Endothelial cell of hepatic sinusoid (primary cell): ENCODE results near the gene PCDH11Y.
"Not testable (repeated sequence)": the region's sequence is repeated elsewhere in the genome, so short reads cannot be mapped to it uniquely, and the experiment has no call there.

ENCODE experiments used
- in situ Hi-C: cut with HindIII; loops from 2 replicates; pipeline ENCODE4 v1.10.0; 2017; ENCODE audit warnings: low sequenced_read_pairs

The PCDH11Y gene, protein sequence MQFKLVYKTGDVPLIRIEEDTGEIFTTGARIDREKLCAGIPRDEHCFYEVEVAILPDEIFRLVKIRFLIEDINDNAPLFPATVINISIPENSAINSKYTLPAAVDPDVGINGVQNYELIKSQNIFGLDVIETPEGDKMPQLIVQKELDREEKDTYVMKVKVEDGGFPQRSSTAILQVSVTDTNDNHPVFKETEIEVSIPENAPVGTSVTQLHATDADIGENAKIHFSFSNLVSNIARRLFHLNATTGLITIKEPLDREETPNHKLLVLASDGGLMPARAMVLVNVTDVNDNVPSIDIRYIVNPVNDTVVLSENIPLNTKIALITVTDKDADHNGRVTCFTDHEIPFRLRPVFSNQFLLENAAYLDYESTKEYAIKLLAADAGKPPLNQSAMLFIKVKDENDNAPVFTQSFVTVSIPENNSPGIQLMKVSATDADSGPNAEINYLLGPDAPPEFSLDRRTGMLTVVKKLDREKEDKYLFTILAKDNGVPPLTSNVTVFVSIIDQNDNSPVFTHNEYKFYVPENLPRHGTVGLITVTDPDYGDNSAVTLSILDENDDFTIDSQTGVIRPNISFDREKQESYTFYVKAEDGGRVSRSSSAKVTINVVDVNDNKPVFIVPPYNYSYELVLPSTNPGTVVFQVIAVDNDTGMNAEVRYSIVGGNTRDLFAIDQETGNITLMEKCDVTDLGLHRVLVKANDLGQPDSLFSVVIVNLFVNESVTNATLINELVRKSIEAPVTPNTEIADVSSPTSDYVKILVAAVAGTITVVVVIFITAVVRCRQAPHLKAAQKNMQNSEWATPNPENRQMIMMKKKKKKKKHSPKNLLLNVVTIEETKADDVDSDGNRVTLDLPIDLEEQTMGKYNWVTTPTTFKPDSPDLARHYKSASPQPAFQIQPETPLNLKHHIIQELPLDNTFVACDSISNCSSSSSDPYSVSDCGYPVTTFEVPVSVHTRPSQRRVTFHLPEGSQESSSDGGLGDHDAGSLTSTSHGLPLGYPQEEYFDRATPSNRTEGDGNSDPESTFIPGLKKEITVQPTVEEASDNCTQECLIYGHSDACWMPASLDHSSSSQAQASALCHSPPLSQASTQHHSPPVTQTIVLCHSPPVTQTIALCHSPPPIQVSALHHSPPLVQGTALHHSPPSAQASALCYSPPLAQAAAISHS (N-terminal part only)

DNA sequence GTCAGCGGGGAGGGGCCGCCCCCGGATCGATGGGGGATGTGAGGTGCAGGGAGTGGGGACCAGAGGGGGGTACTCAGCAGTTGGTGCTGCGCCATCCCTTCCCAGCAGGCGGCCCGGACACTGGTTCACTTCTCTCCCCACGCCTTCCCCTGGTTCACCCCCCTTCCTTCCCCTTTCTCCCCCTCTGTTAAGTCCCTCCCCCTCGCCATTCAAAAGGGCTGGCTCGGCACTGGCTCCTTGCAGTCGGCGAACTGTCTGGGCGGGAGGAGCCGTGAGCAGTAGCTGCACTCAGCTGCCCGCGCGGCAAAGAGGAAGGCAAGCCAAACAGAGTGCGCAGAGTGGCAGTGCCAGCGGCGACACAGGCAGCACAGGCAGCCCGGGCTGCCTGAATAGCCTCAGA lies at the start of gene PCDH11Y:
PCDH11Y (plus strand) TSS at position 240 of the 400 bp plus-strand sequence. CDS start 56,804 bp downstream, outside the sequence.
- in situ Hi-C loops: not testable (repeated sequence)

DNA sequence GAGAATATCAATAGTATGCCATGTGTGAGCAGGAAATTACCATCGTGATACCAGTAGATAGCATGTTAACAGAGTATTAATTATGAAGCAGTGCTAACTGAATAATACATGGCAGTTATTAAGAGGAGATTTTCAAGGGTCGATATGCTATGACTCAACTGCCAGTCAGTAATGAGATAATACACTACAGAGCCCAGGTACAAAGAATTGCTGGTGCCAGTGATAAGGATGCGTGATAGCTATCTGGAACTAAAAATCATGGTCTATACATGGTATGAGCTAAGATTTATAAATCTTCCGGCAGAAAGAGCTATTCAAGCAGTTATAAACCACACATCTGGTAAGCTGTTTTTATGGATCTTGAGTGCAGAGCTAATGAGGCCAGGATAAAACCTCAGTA lies 32.2 kb upstream of the PCDH11Y start:
- in situ Hi-C loops: not testable (repeated sequence)

DNA sequence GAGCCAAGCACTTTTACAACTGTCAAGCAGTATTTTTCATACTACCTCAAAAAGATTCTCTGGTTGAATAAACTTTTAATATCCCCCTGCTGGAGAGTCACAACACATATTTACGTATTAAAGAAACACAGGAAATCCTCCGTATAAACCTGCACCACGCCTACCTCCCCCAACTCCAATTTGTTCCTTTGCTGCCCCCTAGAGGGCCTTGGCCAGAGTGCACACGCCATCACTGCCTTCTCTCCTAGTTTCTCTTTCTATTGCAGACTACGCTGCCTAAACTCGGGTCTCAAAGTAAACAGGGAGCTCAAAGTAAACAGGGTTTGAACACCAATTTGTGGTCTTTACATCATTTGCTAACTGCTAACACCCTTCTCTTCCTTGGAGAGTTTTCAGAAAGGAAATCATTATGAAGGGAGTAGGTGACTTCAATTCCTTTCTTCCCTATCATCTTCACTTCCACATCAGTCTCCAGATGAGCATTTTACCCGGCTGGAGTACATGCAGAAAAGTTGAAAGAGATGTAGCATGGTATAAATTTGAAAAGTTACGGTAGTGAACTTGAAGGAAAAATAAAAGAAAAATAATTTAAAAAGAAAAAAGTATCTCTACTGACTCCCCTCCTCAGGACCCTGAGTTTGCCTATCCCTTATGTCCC lies 8.2 kb upstream of the PCDH11Y start:
- in situ Hi-C loops: not testable (repeated sequence)

DNA sequence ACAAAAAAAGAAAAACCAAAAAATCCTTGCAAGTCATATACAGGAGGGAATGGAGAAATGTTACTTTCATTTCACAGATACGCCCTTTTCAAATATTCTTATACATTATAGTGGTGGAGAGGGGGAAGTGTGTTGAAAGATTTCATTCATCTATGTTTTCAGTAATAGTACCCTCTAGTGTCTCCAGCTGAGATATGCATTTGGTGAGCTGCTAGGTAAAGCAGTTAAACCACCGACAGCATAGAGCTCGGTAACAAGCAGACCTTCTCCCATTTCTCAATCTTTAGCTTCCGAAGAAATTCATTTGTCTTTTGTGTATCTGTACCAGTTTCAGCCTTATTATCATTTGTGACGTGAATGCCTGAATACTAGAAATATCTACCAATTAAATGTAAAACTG lies 5.2 kb upstream of the PCDH11Y start:
- in situ Hi-C loops: not testable (repeated sequence)

DNA sequence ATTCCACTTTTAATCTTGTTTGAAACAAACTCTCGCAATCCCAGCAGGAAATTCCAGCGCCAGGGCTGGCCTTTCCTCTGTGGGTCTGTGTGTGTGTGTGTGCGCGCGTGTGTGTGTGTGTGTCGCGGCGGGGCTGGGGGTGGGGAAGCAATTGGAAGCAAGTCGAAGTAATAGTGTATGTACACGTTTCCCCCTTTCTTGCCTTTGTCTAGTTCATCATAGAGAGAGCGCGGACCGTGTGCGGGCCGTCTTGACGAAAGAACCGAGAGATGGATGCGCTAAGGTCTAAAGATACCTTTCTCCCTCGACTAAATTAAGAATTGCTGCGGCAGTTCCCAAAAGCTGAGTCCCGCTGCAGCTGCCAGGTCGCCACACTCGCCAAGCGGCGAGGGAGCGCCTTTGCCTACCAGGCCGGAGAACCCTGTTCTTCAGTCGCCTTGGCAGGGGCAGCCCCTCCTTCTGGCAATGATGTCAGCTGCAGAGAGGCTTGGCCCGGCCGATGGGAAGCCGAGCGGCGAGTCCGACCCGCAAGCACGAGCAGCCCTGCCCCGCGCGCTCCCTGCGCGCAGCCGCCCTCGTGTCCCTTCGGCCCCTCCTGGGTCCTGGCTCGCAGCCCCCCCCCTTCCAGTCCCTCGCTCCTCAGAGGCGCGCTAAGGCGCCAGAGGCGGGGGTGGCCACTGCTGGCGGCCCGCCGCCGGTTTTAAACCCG lies 2.5 kb downstream of the PCDH11Y start:
- in situ Hi-C loops: not testable (repeated sequence)

DNA sequence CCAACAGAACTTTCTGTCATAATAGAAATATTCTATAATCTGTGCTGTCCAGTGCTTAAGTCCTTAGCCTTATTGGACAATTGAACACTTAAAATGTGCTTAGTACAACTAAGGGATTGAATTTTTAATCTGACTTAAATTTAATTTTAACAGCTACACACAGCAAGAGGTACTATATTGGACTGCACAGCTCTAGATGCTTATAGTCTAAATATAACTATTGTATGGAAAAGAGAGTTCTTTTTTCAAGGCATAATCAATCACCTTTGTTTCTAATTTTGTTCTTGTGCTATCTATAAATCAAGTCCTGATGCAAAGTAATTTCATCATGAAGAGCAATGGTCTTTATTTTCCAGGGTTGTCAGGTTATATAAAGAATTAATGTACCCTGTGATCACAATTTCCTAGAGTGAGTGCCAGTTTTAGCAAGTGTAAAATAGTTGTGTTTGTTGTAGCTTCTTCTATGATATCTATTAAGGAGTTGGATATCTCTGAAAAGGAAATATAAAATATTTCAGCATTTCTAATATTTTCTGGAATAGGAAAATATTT lies 39.0 kb downstream of the PCDH11Y start:
- in situ Hi-C loops: not testable (repeated sequence)

DNA sequence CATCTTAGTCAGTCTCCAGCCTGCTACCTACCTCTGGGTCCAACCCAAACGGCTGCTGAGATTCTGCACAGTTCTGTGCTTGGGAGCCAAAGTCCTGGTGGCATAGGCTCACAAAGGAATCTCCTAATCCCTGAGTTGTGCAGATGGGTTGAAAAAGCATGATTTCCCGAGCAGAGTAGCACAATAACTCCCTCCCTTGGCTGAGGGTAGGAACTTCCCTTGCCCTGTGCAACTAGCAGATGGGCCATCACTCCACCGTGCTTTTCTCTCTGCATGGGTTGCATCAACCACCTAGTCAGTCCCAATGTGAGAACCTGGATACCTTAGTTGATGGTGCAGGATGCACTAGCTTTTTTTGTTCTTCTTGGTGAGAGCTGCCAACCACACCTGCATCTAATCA lies 82.9 kb downstream of the PCDH11Y start:
- in situ Hi-C loops: not testable (repeated sequence)

DNA sequence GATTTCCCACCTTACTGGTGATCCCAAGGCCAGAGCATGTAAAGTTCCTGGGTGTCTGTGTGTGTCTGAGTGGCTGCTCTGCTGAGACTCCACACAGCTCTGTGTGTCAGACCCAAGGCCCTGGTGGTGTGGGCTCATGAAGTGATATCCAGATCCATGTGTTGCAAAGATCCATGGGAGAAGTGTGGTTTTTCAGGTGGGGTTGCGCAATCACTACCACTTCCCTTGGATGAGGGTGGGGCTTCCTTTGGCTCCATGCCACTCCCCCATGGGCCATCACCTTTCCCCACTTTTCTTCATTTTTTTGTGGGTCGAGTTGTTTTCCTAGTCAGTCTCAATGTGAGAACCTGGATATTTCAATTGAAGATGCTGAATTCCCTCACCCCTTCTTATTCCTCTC lies 182.9 kb downstream of the PCDH11Y start:
- in situ Hi-C loops: not testable (repeated sequence)

DNA sequence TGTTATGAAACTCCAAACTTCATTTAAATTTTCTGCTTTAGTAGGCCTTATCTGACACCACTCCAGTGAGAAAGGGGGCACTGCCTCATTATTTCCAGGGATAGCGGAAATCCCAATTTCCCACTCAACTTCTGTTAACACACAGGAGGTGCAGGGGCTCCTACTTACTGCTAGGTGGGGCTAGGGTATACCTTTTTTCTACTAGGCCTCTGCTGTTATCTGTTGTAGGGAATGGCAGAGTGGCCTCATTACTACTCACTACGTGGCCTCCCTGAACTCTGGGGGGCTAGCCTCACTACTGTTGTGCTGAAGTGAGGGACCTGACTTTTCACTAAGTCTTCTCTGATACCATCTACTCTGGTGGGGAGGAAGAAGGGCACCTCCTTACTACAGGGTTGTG lies 215.0 kb downstream of the PCDH11Y start:
- in situ Hi-C loops: not testable (repeated sequence)

DNA sequence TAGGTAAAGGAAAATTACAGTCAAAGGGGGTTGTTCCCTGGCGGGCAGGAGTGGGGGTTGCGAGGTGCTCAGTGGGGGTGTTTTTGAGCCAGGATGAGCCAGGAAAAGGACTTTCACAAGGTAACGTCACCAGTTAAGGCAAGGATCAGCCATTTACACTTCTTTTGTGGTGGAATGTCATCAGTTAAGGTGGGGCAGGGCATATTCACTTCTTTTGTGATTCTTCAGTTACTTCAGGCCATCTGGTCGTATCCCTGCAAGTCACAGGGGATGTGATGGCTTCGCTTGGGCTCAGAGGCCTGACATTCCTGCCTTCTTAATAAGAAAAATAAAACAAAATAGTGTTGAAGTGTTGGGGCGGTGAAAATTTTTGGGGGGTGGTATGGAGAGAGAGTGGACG lies 324.8 kb downstream of the PCDH11Y start:
- in situ Hi-C loops: not testable (repeated sequence)

DNA sequence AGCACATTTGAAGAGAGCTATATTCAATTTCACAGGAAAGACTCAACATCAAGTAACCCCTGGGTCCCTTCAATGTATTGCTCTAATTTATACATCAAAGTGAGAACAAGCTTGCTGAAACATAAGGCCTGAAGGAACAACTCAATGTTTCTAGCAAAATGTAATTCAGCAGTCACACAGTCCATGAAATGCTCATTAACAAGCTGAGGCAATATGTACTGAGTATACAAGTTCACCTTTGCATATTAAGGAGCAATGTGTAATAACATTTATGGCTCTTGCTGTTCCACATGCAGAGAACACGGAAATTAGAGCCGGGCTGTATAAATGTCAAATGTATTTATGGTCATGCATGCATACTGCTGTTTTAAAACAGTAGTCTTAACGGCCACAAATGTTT lies 342.1 kb downstream of the PCDH11Y start:
- in situ Hi-C loops: not testable (repeated sequence)

DNA sequence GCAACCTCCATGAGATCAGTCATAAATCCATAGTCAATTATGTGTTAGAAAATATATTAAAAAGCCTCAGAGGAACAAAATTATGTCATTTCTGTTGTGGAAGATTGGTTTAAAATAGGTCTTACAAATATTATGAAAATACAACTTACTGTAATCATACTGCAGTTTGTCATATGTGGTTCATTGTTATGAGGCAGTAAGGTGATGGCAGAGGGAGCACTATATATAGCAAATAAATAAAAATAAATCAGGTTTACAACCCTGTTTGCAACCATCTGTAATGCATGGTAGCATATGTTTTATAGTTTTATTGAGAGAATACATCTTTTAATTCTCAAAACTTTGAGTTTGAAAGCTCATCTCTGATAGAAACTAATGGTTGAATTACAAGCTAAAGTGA lies 543.6 kb downstream of the PCDH11Y start:
- in situ Hi-C loops: not testable (repeated sequence)

DNA sequence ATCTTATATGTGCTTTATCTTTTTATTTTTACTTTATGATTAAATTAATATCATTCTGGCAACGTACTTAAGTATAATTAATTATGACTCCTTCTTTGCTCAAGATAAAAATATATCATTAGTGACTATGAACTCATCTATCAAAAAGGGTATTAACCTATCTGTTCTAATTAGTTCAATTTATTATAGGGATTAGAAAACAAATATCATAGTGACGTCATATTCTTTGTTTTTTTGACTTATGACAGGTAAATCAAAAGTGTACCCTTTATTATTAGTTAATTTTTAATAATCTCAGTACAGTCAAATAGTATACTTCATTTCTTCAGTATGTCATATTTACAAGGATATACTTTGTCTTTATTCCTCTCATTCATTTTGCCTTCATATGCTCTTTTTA lies 638.5 kb downstream of the PCDH11Y start:
- in situ Hi-C loops: not testable (repeated sequence)

DNA sequence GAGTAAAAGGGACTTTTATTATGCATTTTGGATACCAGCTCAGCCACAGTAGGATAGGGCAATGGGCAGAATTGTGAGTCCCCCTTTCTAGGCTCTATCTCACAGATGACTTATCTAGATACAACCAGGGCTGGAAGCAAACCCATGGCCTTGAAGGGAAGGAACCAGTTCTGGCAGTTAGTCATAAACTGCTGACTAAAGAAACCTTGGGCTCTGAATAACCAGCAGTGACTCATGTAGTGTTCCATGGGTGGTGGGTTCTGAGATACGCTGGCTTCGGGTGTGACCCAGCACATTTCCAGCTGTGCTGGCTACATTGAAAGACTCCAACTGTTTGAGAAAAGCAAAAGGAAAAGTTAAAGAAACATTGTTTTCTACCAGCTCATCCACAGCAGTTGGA lies 679.2 kb downstream of the PCDH11Y start:
- in situ Hi-C loops: not testable (repeated sequence)

DNA sequence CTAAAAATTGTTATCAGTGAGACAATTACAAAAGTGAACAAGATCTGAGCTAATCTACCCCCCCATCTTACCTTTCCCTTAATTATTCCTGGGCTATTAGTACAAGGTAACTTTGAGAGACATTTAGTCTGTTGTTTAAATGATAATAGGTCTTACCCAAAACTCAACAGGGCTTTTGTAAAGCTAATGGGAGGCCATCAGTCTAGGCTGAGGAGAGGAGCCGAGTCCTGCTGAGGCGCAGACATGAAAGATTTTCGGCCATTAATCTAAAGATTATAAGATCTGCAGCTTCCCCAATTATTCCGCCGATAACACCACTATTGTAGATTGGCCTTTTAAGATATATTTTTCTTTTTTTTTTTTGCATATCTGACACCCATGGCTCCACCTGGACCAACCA lies 708.6 kb downstream of the PCDH11Y start:
- in situ Hi-C loops: not testable (repeated sequence)

DNA sequence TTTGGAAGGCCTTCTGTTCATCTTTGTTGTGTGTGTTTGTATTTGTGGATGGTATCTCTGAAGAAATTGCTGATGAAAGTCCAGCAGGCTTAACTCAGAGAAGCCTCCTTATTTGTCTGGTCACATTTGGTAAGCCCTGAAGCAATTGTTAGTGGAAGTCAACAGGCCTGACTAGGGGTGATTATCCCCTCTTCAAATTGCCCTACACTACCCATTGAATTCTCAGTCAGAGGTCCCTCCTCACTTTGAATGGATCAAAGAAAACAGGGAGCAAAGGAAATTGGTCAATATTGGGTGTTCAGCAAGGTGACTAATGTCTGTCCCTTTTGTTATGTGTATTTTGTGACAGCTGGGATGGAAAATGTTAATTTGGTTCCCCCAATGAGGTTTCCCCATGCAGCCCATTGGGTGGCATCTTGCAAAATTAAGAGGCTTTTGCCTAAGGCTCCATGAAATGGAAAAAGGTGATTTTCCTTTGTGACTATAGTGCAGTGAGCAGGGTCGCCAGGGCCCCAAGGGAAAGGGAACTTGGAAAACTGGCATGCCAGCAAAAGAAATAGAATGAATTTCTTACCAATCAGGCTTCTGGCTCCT lies 709.8 kb downstream of the PCDH11Y start:
- in situ Hi-C loops: not testable (repeated sequence)

DNA sequence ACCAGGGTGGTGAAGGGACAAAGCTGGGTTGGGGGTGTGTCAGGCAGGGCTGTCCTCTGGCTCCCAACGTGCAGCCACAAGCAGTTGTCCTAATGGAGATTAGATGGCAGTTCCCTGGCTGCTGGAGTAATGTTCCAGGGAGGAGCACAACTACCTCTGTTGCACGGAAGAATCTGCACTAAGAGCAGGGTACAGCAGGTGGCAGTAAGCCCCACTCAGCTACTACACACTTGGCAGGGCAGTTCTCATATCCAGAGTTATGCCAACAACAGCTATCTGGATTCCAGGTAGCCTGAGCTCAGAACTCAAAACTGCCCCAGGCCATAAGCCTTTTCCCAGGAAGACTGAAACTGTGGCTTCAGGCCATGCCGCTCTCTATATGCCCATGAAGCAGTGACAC lies 761.3 kb downstream of the PCDH11Y start:
- in situ Hi-C loops: not testable (repeated sequence)

DNA sequence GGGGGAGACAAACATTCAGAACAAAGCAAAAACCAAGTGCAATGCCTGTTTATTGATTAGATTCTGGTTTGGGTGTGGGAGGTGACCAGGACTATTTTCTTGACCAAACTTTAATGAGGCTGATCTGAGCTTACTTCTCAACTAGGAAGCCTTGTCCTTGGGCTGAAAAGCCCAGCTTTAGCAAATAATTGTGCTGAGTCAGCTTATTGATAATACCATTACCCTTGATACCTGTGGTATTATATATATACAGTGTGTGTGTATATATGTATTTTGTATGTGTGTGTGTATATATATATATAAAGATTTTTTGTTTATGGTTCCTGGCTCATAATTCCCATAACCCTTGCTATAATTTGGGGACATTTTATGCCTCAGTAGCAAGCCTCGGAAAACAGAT lies 776.4 kb downstream of the PCDH11Y start:
- in situ Hi-C loops: not testable (repeated sequence)
